Activated CD4-positive, alpha-beta T cell treated with anti-CD3 and anti-CD28 coated beads, Interleukin-2, amount 50 U/mL, for 48 hours (primary cell): Measurements from ENCODE around the gene PODN.

Experiments
- DNase-seq, 2 experiments: peaks; one replicate each; pipeline ENCODE4 v3.0.0-alpha.2; 2020

PODN gene

GRCh38 chr1:53051676-53052075 is 10.3 kb upstream of the PODN start:
- DNase-seq, result no peak

GRCh38 chr1:53057127-53057526 is 4.9 kb upstream of the PODN start:
- no peak for DNase-seq

- DNase-seq, result no peak
Observed at GRCh38 chr1:53060579-53060978, 1.4 kb upstream of the PODN start.

DNA sequence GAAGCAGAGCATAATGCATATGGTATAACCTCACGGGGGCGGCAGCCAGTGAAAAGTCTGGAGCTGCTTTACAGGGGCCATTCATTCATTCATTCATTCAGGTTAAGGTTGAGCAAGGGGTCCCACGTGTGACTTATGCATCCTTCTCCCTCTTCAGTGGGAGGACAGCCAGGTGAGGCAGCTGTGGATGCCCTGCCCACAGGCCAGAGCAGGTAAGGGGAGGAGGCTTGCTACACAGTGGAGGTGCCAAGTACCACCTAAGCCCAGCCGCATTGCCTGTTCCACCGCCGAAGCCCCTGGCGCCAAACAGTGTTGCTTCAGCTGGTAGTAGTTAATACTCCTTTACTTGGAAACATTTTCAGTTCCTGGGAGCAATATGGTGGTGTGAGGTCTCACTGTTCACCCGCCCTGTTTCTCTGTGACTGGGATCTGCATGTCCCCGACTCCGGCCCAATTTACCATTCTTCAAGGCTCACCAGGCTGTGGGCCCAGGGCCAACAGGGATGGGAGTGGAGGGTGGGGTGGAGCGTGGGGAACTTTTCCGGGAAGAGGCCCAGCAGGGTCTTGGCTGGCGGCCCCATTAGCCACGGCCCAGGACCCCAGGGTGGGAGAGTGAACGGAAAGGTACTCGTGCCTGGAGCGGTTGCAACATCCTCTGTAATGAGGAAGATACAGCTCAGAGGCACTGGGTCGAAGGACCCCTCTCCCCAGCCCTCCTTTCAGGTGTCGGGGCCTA is 722 bp upstream of the PODN start:
- DNase-seq, result no peak

DNA sequence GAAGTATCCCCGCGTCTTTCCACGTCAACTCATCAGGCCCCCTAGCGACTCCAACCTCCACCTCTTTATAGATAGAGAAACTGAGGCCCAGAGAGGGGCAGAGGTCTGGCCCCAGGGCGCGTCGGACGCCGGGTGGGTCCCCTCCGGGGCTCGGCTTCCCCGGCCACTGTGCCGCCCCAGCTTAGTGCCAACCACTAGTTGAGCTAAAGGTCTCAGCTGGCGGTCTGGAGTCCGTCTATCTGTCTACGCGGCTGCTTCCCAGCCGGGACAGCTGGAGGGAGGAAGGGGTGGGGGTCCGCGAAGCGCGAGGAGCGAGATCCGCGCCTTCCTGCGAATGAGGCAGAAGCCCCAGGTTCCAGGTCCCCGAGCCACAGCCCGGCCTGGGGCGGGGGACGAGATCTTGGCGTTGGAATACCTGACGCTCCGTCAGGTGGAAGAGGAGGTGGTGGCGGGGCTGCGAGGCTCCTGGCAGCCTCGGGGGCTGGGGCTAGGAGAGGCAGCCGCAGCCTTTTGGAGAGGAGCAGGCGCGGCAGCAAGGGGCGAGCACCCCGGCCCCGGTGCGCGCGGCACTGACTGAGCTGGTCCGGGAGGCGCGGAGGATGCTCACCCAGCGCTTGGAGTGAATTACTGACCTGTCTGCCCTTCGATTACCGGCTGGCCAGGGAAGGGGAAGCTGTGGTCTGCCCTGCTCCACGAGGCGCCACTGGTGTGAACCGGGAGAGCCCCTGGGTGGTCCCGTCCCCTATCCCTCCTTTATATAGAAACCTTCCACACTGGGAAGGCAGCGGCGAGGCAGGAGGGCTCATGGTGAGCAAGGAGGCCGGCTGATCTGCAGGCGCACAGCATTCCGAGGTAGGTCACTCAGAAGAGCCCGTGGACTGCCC is 937 bp downstream of the PODN start:
- no peak for DNase-seq

DNA sequence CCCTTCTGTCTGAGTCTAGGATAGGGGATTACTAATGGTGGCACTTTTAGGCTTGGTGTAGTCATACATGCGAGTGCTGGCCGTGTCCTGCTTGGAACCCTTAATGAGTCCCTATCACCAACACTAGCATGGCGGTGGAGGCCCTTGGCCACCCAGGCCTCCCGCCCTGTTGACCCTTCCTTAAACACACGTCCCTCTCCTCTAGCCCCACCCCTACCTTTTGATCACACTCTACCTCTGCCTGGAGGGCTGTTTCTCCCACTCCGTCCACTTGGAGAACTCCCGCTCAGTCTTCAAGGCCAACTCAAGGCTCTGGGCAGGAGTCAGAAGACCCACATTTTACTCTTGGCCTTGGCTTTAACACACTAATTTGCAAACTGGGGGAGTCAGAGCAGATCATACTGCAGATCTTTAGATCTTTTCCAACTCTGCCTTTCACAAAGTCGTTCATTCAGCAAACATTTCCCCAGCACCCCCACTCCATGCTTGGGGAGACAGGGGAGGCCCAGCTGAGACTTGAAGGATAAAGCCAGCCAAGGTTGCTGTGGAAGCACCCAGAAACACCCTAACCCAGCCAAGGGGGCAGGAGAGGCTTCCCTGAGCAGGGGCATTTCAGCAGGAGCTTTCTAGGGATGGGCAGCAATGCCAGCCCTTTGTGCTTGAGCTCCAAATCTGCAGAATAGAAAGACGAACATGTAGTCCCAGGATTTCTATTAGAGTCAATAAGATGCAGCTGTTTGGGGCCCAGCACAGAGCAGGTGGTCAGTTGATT is 1.9 kb downstream of the PODN start:
- no peak for DNase-seq

GRCh38 chr1:53065391-53065790 is 3.4 kb downstream of the PODN start:
- DNase-seq, result no peak

- no peak for DNase-seq
Observed at GRCh38 chr1:53066488-53066887, 4.5 kb downstream of the PODN start.

DNA sequence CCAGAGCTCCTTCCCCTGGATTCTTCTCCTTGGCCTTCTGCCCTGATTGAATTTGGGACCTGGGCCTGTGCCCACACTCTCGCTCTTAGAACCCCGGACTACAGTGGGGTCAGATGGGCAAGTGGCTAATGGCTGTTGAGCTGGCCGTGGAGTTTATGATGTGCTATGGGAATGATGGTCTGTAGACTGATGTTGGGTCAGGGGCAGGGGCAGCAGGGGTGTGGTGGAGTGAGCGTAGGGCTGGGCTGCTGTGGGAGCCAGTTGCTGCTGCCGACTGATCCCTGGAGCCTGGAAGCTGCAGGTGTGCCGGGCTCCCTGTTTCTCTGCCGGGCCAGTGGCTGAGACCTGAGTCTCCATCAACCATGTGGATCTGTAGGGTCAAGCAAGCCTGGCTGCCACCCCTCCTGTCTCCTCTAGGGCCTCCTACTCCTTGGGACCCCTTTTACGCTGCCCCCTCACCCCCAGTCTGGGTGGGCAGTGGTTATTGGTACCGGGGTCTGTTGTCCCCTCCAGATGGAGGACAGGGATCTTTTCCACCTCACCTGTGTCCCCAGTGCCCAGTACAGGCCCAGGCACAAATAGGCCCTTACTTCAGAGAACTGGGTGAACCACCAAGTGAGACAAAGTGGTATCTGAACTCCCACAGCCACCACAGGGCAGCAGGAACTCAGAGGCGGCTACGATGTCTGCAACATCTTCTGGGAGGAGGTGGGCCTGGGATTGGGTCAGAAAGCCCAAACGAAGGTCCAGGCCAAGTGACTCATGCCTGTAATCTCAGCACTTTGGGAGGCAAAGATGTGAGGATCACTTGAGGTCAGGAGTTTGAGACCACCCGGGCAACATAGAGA is 5.1 kb downstream of the PODN start:
- DNase-seq, result no peak

DNA sequence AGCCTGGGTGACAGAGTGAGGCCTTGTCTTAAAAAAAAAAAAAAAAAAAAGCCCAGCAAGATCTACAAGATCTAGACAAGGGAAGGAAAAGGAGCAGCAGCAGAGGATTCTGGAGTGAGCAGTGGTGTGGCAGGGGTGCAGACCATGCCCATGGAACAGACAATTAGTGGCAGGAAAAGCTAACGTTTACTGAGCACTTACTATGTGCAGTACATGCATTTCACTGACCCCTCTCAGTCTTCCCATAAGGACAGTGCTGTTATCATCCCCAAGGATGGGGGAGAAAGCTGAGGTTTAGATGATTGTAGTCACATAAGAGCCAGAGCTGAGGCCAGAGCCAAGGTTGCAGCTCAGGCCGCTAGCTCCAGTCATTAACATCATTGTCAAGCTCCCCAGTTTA is 5.9 kb downstream of the PODN start:
- DNase-seq, result no peak

- DNase-seq, result no peak
Observed at GRCh38 chr1:53068314-53069099, 6.5 kb downstream of the PODN start.

DNA sequence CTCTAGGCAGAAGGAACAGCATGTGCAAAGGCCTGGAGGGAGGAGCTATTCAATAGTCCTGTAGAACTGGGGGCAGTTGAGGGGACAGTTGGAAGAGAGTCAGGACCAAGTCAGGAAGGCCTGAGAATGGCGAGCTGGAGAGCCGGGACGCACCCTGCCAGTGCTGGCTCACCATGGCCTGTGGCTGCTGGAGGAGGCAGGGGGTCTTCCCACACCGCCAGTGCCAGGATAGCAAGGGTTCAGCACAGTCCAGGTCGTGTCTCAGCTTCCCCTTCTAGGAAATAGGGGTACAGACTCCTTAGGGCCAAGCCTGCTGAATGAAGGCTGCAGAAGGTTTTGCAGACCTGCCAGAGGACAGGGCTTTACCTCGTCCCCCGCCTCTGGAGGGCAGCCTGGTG is 7.3 kb downstream of the PODN start:
- DNase-seq, result no peak

DNA sequence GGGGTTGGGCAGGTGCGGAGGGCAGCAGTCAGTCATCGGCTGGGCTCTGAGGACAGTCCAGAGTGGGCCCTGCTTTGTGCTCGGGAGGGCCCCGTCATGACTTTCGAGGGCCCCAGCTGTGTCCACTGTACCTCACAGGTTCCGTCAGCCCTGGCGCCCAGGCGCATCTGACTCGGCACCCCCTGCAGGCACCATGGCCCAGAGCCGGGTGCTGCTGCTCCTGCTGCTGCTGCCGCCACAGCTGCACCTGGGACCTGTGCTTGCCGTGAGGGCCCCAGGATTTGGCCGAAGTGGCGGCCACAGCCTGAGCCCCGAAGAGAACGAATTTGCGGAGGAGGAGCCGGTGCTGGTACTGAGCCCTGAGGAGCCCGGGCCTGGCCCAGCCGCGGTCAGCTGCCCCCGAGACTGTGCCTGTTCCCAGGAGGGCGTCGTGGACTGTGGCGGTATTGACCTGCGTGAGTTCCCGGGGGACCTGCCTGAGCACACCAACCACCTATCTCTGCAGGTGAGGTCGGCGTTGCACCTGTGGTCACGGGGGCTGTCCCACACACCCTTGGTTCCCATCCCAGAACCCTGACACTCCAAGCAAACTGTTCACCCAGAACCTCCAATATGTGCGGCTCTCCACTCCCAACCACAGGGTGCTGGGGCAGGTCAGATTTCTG is 7.8 kb downstream of the PODN start:
- no peak for DNase-seq

DNA sequence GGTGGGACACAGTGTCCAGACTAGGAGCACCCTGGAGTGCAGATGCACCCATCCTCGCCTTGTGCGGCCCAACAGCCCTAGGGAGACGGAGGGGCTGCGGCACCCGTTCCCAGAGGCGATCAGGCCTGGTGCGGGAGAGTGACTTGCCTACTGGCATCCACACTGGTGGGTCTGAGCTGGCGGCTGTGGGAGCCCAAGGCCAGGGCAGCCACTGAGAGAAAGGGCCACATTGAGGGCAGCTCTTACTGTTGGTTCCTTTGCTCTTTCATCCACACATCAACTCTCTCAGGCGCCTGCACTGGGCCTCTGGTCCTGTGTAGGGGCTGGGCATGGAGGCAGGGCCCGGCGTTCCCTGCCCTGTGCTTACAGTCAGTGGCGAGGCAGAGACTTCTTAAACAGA is 8.6 kb downstream of the PODN start:
- DNase-seq, result no peak

GRCh38 chr1:53071167-53071865 is 9.3 kb downstream of the PODN start:
- DNase-seq, result no peak

DNA sequence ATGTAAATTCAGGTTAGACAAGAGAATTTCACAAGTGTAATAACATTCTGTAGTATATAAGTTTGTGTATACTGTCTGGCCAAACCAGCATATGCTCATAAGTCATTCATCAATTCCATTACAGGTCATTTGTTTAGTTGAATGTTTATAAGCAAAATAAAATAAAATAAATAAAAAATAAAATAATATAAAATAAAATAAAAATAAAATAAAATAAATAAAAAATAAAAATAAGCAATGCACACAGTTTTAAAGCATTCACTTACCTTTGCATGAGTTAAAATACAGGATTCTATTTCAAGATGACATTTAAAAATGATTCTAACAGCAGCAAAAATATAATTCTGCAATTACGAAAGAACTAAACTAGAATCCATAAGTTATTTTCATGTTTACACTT is 9.9 kb downstream of the PODN start:
- no peak for DNase-seq

GRCh38 chr1:53073287-53073686 is 11.3 kb downstream of the PODN start:
- DNase-seq, result no peak

DNA sequence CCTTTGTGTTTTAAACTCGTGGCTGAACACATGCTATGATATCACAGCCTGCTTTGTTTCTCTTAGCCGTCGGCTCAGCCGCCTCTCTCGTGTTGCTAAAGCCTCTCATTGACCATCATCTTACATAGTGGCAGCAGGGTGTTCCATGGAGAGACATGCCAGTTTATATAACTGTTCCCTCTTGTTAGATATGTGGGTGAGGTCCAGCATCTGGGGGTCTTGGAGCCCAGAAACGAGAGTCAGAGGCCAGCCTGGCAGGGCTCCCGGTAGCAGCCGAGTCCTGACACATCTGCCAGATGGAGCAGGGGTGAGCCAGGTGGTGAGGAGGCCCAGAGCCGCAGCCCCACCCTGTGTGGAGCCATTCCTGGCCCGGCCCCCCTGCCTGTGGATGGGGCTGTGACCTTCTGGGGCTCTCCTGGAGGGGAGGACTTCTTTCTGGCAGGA is 11.9 kb downstream of the PODN start:
- DNase-seq, result no peak

GRCh38 chr1:53074313-53075154 is 12.5 kb downstream of the PODN start:
- no peak for DNase-seq

DNA sequence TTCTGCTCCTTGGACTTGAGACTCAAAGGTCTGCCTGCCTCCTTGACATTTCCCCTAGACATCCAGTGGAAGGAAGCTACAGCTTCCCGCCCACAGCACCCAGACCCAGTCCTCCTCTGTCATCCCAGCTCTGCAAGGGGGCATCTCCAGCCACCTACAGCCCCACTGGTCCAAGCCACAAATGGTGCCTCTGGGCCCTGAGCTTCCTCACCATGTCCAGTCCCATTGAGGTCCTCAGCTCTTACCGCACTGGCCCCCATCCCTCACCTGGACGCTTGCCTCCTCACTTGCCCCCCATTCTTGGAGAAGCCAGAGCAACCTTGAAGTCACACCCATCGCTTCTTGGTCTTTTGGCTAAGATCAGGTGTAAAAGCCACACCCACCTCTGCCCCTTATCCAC is 13.2 kb downstream of the PODN start:
- no peak for DNase-seq
